ES-I3 (cell line): ENCODE data around the gene DEFB127.
"Not testable (repeated sequence)": the region's sequence is repeated elsewhere in the genome, so short reads cannot be mapped to it uniquely, and the experiment has no call there.

Source experiments
- H3K36me3 ChIP-seq: 2 replicates; pipeline ENCODE4 v1.6.1; 2013; ENCODE audit warnings: mild to moderate bottlenecking, low read length, control low read depth, moderate library complexity; ENCODE audit not compliant: insufficient read depth
- H3K4me1 ChIP-seq: 2 replicates; pipeline ENCODE4 v1.6.1; 2013; ENCODE audit warnings: mild to moderate bottlenecking, control low read depth, low read length; ENCODE audit not compliant: insufficient read depth
- H3K9ac ChIP-seq: 2 replicates; pipeline ENCODE4 v1.6.1; 2013; ENCODE audit warnings: low read depth, mild to moderate bottlenecking, low read length, moderate library complexity
- H3K9me3 ChIP-seq: 2 replicates; pipeline ENCODE4 v1.6.1; 2013; ENCODE audit warnings: mild to moderate bottlenecking, low read length, moderate library complexity; ENCODE audit not compliant: control insufficient read depth, insufficient read depth

Gene DEFB127

DNA sequence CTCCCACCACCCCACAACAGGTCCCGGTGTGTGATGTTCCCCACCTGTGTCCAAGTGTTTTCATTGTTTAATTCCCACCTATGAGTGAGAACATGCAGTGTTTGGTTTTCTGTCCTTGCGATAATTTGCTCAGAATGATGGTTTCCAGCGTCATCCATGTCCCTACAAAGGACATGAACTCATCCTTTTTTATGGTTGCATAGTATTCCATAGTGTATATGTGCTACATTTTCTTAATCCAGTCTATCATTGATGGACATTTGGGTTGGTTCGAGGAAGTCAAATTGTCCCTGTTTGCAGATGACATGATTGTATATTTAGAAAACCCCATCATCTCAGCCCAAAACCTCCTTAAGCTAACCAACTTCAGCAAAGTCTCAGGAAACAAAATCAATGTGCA is 46.4 kb downstream of the DEFB127 start:
- not testable (repeated sequence) for H3K9ac ChIP-seq, H3K36me3 ChIP-seq, H3K4me1 ChIP-seq, H3K9me3 ChIP-seq
